GM19328 (cell line): Measurements from ENCODE around the gene IL36B.

ENCODE experiments used
- ATAC-seq: cut with Tn5 transposase; IDR thresholded peaks from one replicate; pipeline ENCODE4 v1.9.1; 2021; ENCODE audit warnings: mild to moderate bottlenecking, moderate library complexity; ENCODE audit not compliant: unreplicated experiment

IL36B gene

DNA sequence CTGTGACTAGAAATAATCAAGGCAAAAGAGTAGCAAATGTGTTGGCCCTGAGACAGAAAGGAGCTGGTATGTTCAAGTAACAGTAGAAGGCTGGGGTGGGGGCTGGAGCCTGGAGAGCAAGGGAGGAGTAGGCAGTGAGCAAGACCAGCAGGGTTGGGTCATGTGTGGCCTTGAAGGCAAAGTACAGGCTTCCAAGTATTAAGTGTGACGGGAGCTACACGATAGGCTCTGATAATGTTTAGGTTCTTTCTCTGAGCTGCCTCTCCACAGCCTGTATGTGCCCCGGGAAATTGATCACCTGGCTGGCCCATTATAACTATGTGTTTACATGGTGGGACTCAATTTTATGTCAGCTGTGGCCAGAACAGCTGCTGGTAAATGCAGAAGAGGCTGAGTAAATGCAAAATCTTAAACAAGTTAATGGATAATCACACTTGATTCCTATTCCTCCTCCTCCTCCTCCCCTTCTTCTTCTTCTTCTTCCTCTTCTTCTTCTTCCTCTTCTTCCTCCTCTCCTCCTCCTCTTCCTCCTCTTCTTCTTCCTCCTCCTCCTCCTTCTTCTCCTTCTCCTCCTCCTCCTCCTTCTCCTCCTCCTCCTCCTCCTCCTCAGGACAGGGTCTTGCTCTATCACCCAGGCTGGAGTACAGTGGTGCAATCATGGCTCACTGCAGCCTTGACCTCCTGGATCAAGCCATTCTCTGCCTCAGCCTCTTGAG, 24.4 kb upstream of the IL36B start:
- ATAC-seq: no peak

DNA sequence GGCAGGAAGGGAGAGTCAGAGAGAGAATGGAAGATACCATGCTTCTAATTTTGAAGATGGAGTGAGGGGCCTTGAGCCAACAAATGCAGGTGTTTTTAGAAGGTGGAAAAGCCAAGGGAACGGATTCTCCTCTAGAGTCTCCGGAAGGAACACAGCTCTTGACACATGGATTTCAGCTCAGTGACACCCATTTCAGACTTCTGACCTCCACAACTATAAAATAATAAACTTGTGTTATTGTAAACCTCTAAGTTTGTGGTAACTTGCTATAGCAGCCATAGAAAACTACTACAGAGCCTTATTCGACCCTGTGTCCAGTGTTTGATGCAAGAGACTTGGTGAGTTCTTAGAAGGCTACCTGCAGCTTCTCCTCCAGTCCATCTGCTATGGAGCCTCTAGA, 22.9 kb upstream of the IL36B start:
- ATAC-seq: no peak

DNA sequence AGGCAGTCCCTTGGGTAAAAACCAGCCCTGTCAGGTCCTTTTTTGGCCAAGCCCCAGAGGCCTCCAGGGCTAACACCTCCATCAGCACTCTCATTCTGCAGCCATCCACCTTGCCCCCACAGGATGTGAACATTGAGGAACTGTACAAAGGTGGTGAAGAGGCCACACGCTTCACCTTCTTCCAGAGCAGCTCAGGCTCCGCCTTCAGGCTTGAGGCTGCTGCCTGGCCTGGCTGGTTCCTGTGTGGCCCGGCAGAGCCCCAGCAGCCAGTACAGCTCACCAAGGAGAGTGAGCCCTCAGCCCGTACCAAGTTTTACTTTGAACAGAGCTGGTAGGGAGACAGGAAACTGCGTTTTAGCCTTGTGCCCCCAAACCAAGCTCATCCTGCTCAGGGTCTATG, 22.4 kb upstream of the IL36B start:
- no peak for ATAC-seq

DNA sequence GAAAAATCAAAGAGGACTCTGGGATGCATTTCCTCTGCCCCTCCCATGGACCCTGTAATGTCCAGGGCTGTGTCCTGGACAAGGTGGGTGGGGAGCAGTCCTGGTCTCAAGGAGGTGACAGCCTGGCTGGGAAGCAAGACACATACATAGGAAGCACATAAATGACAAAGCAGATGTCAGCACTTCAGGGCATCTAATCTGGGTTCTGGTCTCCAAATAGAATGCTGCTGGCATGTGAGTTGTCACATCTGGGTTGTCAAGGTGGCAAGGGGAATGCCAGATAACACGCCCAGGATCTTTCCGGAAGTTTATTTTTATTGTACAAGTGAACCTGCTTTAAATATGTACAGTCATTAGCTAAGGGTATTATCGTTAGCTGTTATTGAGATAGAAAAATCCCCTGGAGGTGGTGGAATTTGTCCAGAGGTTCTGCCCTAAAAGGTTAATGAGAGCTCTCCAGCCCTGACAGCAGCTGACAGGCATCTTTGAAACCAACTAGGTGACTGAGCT, 20.7 kb upstream of the IL36B start:
- no peak for ATAC-seq

DNA sequence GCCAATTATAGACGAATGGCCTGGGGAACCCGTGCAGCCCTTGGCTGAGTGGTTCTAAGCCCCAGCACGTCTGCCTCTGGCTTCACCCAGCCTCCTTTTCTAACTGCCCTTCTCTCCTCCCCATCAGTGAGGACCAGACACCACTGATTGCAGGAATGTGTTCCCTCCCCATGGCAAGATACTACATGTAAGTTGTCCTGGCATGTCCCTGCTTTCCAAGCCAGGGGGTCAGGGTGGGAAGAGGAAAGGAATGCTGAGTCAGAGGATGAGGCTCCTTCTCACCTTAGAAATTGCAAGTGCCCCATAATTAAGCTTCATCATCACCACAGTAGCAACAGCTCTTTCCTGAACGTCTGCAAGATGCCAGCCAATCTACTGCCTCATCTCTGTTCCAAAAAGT, 19.9 kb upstream of the IL36B start:
- no peak for ATAC-seq

DNA sequence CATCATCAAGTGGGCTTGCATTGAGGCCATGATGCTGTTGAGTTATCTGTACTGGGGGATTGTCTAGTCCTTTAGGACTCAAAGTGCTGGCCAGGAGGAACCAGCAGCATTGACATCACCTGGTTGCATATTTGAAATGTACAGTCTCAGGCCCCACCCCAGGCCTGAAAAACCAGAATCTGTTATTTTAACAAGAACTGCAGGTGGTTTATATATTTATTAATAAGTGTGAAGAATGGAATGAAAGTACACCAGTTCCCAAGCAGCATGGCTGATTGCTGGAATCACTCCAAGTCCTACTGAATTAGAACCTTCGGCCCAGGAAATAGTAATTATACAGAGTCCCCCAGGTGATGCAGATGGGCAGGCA, 17.9 kb upstream of the IL36B start:
- ATAC-seq: no peak

DNA sequence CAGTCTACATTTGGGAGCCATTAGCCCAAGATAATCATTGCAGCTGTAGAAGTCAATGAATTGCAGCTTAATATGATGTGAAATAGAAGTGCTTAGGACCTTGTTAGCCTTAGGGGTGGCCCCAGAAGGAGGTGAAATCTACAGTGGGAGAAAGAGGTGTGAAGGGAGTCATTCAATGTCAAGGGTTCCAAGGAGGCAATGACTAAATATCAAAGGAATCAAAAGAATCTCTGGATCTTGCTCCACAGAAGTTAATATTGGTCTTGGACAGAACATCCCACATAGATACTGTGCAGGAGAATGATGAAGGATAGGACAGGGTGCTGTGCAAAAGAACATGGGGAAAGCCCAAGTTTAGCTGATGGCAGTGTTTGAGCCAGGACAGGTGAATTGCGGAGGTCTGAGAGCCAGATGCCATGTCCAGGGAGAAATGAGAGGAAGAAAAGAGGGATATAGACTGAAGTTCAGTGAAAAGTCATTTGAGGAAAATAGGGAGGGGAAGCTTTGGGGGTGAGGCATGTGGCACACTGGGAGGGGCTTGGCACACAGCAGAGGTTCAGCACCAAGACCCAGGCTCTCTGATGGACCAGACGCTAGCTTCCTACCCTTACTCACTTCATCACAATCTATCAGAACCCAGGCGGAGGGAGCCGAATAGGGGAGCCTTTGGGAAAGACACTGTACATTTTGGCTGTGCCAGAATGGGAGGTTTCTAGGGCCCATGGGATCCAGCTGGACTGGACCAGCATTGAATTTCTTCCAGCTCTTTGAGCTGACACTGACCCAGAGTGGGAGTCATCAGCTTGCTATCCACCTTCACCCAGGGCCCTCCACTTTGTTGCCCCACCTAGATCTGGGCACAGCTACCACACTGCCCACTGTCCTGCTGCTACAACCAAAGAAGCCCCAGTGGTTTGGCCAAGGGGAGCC, 17.3 kb upstream of the IL36B start:
- ATAC-seq: no peak

DNA sequence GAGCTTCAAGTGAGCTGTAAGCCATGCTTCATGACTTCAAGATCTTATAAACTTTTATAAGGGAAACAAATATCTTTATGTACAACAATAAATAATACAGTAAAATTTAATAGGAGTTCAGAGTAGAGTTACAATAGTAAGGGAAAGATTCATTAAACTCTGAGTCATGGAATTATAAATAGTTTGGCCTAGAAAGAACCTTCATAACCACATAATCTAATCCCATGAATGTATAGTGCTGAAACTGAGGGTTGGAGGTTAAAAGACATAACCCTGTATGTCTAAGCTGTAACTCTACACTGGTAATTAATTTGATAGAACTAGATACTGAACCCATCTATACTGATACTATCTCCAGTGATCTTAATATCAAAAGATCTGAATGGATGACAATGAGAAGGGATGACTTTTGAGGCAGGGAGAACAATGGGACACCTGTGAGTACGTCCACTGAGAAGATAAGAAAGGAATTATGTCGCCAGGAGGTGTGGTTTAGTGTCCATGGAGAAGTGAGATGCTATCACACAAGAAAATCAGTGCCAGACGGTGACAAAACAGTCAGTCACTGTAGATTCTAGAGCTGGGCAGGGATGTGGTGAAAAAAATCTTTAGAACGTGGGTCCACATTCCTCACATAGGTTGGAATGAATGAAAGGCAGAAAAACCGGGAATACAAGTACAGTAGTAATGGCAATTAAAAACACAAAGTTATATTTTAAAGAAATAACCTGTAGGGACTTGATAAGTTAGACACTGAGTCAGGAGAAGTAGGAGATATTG, 16.2 kb upstream of the IL36B start:
- ATAC-seq: no peak

DNA sequence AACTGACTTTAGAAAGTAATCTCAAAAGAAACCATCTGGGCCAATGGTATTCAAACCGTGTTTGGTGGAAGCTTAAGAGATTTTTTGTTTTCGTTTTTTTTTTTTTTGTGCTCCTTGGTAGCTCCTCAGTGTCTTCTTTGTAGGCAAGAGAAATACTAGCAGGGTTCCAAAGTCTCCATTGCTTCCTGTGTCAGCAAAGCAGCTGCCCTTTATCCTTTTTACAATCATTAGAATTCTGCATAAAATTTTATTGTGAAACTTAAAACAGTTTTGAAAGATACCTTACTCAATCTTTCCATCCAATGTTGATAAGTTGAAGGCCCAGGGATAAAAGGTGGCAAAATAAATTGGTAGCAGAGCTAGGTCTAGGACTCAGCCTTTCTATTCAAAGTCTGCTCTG, 15.6 kb upstream of the IL36B start:
- no peak for ATAC-seq

DNA sequence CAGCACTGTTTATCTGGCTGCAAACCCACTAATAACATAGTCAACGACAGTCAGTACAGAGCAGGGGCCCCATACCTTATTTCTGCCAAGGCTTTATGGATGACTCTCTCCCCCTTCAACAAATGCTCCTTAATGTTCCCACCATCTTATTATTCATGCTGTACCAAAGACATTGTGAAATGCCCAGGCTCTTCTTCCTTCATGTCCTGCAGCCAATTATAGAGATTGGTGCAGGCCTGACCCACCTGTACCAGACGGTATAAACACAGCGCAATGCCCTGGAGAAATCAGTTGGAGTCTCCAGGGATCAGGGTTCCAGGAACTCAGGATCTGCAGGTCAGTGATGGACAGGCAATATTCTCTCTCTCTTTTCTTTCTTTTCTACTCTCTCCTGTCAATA, 15.0 kb upstream of the IL36B start, which contains the start of gene IL1F10:
IL1F10 (plus strand) TSS at position 290 of the 400 bp plus-strand sequence. CDS start 4,769 bp downstream, outside the sequence.
- no peak for ATAC-seq

DNA sequence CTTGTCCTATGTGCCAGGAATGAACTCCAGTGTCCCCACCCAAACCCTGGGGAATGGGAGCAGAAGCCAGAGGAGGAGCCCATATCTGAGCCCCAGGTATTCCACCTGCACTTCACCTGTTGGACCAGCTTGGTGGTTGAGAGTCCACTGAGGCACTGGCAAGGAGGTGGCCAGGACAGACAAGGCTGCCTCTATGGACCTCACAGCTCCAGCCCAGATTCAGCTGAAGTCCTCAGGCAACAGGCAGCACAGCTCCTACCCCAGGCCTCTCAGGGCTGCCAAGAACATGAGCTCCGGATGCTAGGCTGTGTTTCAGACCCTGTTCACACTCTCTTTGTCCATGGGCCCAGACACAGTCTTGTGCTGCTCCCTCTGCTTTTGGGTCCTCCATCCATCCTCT, 12.2 kb upstream of the IL36B start:
- no peak for ATAC-seq

DNA sequence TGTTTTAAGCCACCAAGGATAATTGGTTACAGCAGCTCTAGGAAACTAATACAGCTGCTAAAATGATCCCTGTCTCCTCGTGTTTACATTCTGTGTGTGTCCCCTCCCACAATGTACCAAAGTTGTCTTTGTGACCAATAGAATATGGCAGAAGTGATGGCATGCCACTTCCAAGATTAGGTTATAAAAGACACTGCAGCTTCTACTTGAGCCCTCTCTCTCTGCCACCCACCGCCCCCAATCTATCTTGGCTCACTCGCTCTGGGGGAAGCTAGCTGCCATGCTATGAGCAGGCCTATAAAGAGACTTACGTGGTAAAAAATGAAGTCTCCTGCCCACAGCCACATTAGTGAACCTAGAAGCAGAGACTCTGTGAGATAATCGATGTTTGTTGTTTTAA, 11.6 kb upstream of the IL36B start:
- ATAC-seq: no peak

DNA sequence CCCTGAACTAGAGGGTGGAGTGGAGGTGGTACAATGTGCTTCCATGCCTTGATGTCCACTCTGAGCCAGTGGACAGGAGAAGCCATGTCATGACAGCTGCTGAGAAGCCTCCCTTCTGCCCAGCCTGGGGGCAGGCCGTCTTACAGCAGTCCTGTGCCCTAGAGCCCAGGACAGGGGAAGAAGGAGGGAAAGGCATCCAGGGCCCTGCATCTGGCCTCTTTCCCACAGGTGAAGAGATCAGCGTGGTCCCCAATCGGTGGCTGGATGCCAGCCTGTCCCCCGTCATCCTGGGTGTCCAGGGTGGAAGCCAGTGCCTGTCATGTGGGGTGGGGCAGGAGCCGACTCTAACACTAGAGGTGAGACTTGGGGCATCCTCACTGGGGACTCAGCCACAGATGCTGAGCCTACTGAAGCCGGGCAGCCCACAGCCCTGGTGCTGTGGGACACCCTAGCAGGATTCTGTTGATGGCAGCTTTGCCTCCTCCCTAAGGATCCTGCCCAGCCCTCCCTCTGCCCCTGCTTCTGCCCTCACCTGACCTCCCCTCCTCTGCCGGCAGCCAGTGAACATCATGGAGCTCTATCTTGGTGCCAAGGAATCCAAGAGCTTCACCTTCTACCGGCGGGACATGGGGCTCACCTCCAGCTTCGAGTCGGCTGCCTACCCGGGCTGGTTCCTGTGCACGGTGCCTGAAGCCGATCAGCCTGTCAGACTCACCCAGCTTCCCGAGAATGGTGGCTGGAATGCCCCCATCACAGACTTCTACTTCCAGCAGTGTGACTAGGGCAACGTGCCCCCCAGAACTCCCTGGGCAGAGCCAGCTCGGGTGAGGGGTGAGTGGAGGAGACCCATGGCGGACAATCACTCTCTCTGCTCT, 9.5 kb upstream of the IL36B start:
- no peak for ATAC-seq

DNA sequence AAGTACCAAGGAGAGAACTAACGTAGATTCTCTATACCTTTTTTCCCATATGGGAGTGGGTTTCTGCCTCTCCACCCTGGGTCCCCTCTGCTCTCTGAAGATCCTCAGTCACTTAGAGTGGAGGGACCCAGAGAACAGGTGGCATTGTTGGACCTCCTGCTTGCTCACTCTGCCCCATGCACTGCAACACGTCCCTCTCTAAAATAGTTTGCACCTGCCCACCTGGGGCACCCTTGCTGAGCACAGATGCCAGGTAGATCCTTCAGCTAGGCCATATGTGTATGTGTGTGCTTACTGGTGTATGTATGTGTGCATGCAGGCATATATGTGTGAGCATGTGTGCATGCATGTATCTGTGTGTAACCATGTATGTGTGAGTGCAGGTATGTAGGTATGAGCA, 8.6 kb upstream of the IL36B start:
- ATAC-seq: no peak

DNA sequence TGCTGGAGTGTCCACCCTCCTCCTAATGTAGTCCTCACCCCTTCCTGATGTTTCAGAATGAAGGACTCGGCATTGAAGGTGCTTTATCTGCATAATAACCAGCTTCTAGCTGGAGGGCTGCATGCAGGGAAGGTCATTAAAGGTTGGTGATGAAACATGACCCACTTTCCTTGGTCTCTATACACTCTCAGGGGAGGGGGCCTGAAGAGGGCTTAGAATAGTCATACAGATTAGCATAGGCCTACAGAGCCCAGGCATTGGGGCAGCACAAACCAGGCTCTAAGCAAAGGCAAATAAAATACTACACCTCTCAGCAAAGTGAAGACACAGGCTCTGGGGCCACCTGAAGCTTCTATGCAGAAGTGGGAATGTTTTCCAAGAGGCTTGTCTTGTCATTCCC, 8.1 kb upstream of the IL36B start:
- ATAC-seq: no peak

DNA sequence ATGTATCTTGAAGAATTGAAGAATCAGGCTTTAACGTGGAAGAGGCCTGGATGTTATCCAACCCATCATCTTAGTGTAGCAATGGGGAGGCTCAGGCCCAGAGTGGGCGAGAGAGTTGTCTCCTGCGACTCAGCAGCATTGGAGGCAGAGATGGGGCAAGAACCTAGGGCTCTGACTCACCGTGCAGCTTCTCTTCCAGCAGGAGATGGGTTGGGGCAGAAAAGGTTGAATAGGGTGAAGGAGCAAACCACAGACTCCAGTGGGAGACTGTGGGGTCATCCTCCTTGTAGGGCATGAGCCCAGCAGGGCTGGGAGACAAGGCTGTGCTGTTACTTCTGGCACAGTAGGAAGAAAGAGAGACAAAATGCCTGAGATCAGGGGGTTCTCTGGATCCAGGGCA, 7.7 kb upstream of the IL36B start:
- ATAC-seq: no peak

DNA sequence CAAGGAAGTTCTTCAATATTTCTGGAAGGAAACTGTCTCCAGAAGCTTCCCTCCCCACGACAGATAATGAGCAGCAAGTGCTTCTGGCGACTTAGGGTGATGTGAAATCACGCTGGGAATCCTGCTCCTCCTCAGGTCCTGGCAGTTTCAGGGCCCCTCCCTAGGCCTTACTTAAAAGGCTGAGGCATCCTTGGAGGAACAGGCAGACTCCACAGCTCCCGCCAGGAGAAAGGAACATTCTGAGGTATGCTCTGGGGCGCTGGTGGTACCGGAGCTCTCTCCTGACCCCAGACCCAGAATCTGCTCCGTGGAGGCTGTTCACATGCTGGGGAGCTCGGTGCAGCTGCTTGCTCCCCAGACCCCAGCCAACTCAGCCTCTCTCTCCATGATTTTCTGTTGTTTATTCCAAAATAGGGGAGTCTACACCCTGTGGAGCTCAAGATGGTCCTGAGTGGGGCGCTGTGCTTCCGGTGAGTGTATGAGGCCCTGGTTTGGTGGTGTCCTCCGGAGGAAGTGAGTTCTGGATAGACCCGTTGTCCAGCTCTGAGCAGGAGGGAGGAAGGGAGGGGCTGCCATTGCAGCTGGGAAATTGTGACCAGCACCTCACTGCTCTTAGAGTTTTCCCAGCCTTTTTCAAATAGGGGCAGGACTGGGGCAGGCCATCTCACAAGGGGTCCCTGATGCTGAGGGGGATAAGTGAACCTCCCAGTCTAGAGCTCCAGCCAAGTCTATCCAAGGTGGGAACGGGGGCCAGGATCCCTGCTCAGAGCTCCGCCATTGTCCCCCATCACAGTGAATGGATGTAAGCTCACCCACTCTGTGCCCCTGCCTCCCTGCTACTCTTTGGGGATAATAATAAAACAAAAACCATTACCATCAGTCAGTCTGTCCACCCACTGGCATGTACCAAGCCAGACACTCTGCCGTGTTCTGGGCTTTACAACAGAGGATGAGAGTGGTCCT, 6.6 kb upstream of the IL36B start, which contains the start of gene IL36RN:
IL36RN (plus strand) TSS at position 201 of the 963 bp plus-strand sequence; CDS start at position 442, 241 bp downstream.
- ATAC-seq: no peak

DNA sequence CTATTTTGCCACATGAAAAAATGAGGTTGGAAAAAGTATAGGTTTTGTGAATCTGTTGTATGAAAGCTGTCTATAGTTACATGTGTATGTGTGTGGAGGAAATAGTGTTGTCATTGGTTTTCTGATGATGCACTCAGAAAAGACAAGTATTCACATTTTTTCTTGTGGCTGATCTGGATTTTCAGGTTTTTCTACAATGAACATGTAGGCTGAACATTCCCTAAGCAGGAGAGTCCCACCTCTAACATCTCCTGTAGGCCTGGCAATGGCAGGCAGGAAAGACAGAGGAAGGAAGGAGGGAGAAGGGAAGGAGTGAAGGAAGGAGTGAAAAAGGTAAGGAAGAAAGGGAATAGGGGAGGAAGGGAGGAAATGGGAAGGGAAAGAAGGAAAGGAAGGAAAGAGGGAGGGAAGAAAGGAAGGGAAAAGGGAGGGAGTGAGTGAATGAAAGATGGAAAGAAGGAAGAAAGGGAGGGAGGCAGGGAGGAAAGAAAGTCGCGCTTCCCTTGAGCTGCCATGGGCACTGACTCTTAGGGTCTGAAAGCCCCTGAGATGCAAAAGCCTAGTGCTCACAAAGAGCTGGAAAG, 5.8 kb upstream of the IL36B start:
- no peak for ATAC-seq

DNA sequence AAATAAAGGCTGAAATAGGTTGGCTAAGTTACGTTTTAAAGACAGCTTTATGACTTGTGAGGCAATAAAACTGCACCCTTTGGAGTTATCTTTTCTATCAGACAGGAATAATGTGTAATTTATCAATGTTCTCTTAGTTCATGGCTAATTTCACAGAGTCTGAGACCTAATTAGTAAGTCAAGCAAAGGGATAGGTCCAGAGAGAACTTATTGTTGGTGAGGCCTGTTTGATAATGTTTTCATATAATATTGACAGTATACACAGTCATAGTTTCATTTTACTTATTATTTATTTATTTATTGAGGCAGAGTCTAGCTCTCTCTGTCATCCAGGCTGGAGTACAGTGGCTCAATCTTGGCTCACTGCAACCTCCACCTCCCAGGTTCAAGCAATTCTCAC, 4.5 kb upstream of the IL36B start:
- ATAC-seq: no peak
